NB4 (cell line): Measurements from ENCODE around the gene SUSD6.
"Not testable (repeated sequence)": the region's sequence is repeated elsewhere in the genome, so short reads cannot be mapped to it uniquely, and the experiment has no call there.

Experiments used
- POLR2A ChIP-seq: IDR thresholded peaks from 2 replicates; pipeline ENCODE4 v1.6.1; 2011; ENCODE audit warnings: mild to moderate bottlenecking; ENCODE audit not compliant: insufficient read length; ENCODE audit errors: extremely low read depth
- TF ChIP-seq, protein P1 (sequence below): IDR thresholded peaks from one replicate; pipeline ENCODE4 v1.5.1; 2012; ENCODE audit warnings: low read depth, low read length

DNA sequence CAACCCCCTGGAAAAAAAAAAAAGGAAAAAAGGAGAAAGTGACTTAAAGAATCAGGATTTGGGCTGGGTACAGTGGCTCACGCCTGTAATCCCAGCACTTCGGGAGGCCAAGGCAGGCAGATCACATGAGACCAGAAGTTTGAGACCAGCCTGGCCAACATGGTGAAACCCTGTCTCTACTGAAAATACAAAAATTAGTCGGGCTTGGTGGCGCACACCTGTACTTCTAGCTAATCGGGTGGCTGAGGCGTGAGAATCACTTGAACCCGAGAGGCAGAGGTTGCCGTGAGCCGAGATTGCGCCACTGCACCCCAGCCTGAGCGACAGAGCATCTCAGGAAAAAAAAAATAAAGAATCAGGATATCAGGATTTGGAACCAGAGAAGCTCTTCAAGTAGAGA, 36.2 kb downstream of the SUSD6 start:
- TF ChIP-seq, protein P1, sequence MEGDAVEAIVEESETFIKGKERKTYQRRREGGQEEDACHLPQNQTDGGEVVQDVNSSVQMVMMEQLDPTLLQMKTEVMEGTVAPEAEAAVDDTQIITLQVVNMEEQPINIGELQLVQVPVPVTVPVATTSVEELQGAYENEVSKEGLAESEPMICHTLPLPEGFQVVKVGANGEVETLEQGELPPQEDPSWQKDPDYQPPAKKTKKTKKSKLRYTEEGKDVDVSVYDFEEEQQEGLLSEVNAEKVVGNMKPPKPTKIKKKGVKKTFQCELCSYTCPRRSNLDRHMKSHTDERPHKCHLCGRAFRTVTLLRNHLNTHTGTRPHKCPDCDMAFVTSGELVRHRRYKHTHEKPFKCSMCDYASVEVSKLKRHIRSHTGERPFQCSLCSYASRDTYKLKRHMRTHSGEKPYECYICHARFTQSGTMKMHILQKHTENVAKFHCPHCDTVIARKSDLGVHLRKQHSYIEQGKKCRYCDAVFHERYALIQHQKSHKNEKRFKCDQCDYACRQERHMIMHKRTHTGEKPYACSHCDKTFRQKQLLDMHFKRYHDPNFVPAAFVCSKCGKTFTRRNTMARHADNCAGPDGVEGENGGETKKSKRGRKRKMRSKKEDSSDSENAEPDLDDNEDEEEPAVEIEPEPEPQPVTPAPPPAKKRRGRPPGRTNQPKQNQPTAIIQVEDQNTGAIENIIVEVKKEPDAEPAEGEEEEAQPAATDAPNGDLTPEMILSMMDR: not testable (repeated sequence)
- TF ChIP-seq POLR2A: not testable (repeated sequence)
